Lung (tissue), 12 donors: ENCODE results near the gene NOS1AP. TPM values are rescaled to one million over a fixed set of nuclear protein-coding genes. Genes with fewer than 3 reads are reported as not detected.

Source experiments
- ATAC-seq: fragments of 200-7000 bp; cut with Tn5 transposase; one replicate; pipeline ENCODE4 v1.9.1; 2020; ENCODE audit warnings: moderate number of reproducible peaks; ENCODE audit not compliant: insufficient read depth, low FRiP score
- DNase-seq, 3 donors: peaks; one replicate each; pipeline ENCODE4 v3.0.0-alpha.2; 2013 to 2017
- H3K27ac ChIP-seq, 2 donors: one replicate each; pipeline ENCODE4 v1.5.1; 2013; ENCODE audit warnings: mild to moderate bottlenecking in 2 of 2, moderate library complexity in 2 of 2, control low read depth in 1 of 2, inconsistent platforms in 1 of 2, low read depth in 1 of 2, low read length in 1 of 2
- H3K27me3 ChIP-seq, 3 donors: one replicate each; pipeline ENCODE4 v1.5.1; 2013; ENCODE audit warnings: low read length in 2 of 3; ENCODE audit not compliant: control insufficient read depth in 3 of 3, insufficient read depth in 3 of 3
- H3K36me3 ChIP-seq, 4 donors: one replicate each; pipeline ENCODE4 v1.5.1; 2013; ENCODE audit warnings: low read length in 4 of 4, mild to moderate bottlenecking in 1 of 4, moderate library complexity in 1 of 4; ENCODE audit not compliant: control insufficient read depth in 4 of 4, insufficient read depth in 4 of 4
- H3K4me1 ChIP-seq, 5 donors: one replicate each; pipeline ENCODE4 v1.5.1; 2013; ENCODE audit warnings: low read length in 5 of 5, mild to moderate bottlenecking in 2 of 5, moderate library complexity in 1 of 5; ENCODE audit not compliant: control insufficient read depth in 5 of 5, insufficient read depth in 5 of 5
- H3K4me3 ChIP-seq: one replicate; pipeline ENCODE4 v1.5.1; 2013; ENCODE audit warnings: mild to moderate bottlenecking, control low read depth, moderate library complexity
- H3K9ac ChIP-seq, 2 donors: one replicate each; pipeline ENCODE4 v1.5.1; 2013; ENCODE audit warnings: low read length in 2 of 2, control low read depth in 1 of 2; ENCODE audit not compliant: insufficient read depth in 1 of 2
- H3K9me3 ChIP-seq, 4 donors: one replicate each; pipeline ENCODE4 v1.5.1; 2013; ENCODE audit warnings: low read length in 3 of 4, mild to moderate bottlenecking in 1 of 4, moderate library complexity in 1 of 4; ENCODE audit not compliant: control insufficient read depth in 4 of 4, insufficient read depth in 3 of 4
- WGBS, 2 donors: extraction: QIAGEN DNeasy Blood & Tissue Kit; methylation state at CpG; one replicate each; pipeline ENCODE4 v1.1.7; 2013; 5-methylcytosine and 5-hydroxymethylcytosine counted together
- polyA plus RNA-seq, 2 donors: library from polyadenylated mRNA; stranded (reverse); fragments of 200-250 nt; gene quantifications; one replicate each; pipeline ENCODE4 v1.2.1, GENCODE V29; 2013
- total RNA-seq, 2 donors: library from RNA; depleted of rRNA in 1 of 2; stranded (reverse); fragments of >200 nt in 1 of 2; gene quantifications; one replicate each; pipeline ENCODE4 v1.2.1, GENCODE V29; 2014 to 2021
- TF ChIP-seq, protein P1 (sequence below): IDR thresholded peaks from 2 replicates; pipeline ENCODE4 v1.5.1; 2012; ENCODE audit warnings: mild to moderate bottlenecking; ENCODE audit errors: control extremely low read depth, extremely low read depth
- donor health status: control.
- donor health status: control.
- donor health status: Bipolar disorder and iron deficiency.
- donor health status: healthy.
- donor health status: DM: yes; HTN: yes; CAD: no.

NOS1AP gene
- total and polyA plus RNA-seq, 4 donors, result 0.57 to 5.0 (median 1.2) TPM

DNA sequence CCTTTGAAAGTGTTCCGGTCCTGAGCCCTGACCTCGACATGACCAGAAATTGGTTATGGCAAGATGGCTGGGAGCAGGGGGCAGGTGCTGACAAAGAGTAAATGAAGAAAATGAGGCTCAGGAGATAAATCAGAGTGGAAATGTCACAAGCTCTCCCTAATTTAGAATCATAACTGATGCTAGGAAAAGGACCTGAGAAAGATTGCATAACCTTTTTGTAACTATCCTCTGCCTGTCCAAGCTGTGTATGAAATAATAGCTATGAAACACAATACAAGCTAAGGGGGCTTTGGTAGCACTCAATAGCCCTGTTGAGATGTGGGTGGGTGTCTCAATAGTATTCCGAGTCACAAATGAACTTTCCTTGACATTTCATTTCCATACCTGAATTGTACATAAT, 12.9 kb upstream of the NOS1AP start:
- ATAC-seq (no peak), DNase-seq (no peak)
- no peak overlapping the region for H3K27ac ChIP-seq
- no peaks in the 10 kb centered on the region for H3K36me3 ChIP-seq
- TF ChIP-seq, protein P1, sequence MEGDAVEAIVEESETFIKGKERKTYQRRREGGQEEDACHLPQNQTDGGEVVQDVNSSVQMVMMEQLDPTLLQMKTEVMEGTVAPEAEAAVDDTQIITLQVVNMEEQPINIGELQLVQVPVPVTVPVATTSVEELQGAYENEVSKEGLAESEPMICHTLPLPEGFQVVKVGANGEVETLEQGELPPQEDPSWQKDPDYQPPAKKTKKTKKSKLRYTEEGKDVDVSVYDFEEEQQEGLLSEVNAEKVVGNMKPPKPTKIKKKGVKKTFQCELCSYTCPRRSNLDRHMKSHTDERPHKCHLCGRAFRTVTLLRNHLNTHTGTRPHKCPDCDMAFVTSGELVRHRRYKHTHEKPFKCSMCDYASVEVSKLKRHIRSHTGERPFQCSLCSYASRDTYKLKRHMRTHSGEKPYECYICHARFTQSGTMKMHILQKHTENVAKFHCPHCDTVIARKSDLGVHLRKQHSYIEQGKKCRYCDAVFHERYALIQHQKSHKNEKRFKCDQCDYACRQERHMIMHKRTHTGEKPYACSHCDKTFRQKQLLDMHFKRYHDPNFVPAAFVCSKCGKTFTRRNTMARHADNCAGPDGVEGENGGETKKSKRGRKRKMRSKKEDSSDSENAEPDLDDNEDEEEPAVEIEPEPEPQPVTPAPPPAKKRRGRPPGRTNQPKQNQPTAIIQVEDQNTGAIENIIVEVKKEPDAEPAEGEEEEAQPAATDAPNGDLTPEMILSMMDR, result no peak
- H3K4me3 ChIP-seq, result no peak overlapping the region
- WGBS, 2 donors, result 95 to 96% methylated on average over 3 of the region's 3 CpGs
- H3K27me3 ChIP-seq, result peaks cover 0 to 2% (median 0%) of the 10 kb centered on the region in 3 donors
- no peaks in the 10 kb centered on the region for H3K4me1 ChIP-seq
- no peaks in the 10 kb centered on the region for H3K9me3 ChIP-seq
- H3K9ac ChIP-seq, result no peak overlapping the region

DNA sequence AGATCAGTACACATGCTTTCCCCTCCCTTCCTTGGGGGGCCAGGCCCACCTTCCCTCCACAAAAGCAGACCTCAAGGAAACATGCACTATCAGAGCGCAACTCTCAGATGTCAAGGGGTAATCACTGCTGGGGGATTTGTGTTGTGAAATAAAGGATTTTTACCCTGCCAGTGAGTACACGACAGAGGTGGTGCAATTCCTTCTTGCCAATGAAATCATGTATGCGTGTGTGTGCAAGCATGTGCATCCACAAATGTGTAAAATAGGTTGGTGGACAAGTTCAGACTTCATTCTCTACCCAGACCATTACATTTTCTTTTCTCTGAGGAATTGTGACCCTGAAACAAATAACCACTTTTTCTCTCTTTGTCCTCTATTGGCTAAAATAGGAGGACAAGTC, 9.8 kb upstream of the NOS1AP start:
- H3K9me3 ChIP-seq, result no peaks in the 10 kb centered on the region
- no peak overlapping the region for H3K9ac ChIP-seq
- no peak overlapping the region for H3K4me3 ChIP-seq
- H3K4me1 ChIP-seq, result peaks cover 0 to 14% (median 8%) of the 10 kb centered on the region in 5 donors
- TF ChIP-seq, protein P1, result no peak
- DNase-seq, result no peak
- no peaks in the 10 kb centered on the region for H3K36me3 ChIP-seq
- H3K27ac ChIP-seq, result no peak overlapping the region
- H3K27me3 ChIP-seq, result no peaks in the 10 kb centered on the region
- no peak for ATAC-seq
- 74 to 83% methylated on average over 3 of the region's 3 CpGs for WGBS, 2 donors

DNA sequence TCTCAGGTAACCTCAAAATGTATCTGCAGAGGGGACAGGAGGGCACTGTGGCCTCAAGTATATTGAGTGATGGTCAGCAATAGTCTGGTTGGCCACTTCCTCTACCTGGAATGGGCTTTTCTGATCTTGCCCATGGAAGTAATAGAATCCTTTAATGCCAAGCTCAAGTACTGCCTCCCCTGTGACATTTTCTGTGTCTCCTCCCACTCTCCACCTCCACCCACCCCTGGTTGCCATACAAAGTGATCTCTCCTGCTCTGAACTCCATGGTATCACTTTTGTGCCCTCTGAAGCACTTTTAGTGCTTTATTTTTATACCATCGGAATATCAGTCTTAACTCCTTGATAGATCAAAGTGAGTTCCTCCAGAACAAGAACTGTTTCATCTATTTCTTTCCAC, 9.2 kb upstream of the NOS1AP start:
- Histone ChIP-seq H3K4me3 (no peak overlapping the region), H3K27me3 (peaks cover 0 to 2% (median 0%) of the 10 kb centered on the region in 3 donors), H3K9ac (no peak overlapping the region), H3K9me3 (no peaks in the 10 kb centered on the region), H3K27ac (no peak overlapping the region), H3K4me1 (peaks cover 0 to 14% (median 8%) of the 10 kb centered on the region in 5 donors), H3K36me3 (no peaks in the 10 kb centered on the region)
- ATAC-seq, result no peak
- TF ChIP-seq, protein P1, result no peak
- WGBS, 2 donors, result 94 to 96% methylated on average over 1 of the region's 1 CpG
- DNase-seq, result no peak

GRCh38 chr1:162062542-162063015, 6.9 kb upstream of the NOS1AP start:
- H3K4me3 ChIP-seq, result no peak overlapping the region
- no peaks in the 10 kb centered on the region for H3K9me3 ChIP-seq
- ATAC-seq (no peak), DNase-seq (peak; percentile 87 to 93 (median 92))
- peak overlapping the region in 1 of 2 donors; percentile 45 for H3K27ac ChIP-seq
- peaks cover 0 to 7% (median 0%) of the 10 kb centered on the region in 3 donors for H3K27me3 ChIP-seq
- no peak overlapping the region for H3K9ac ChIP-seq
- peaks cover 0 to 14% (median 8%) of the 10 kb centered on the region in 5 donors for H3K4me1 ChIP-seq
- WGBS, 2 donors, result 67 to 73% methylated on average over 4 of the region's 4 CpGs
- no peaks in the 10 kb centered on the region for H3K36me3 ChIP-seq
- TF ChIP-seq, protein P1, result no peak
